Measurements from ENCODE around the gene SLC15A4. TPM values are rescaled to one million over a fixed set of nuclear protein-coding genes. Genes with fewer than 3 reads are reported as not detected.

Gene SLC15A4
- total and polyA plus RNA-seq, 2 of the 13 experiments (the other 11 are each of a cell fraction or from before 2014, with no cell fraction given): 17.3 to 22.7 TPM

GRCh38 chr12:128795530-128796361 is 28.0 kb downstream of the SLC15A4 start (continued):
- TF ChIP-seq ZFP36L2 (CRISPR knock-in tag; IDR thresholded peaks at IDR 0.05): no peak
- no peak for TF ChIP-seq REXO4 (CRISPR knock-in tag; IDR thresholded peaks at IDR 0.05; ENCODE audit: borderline replicate concordance)
- no peak for TF ChIP-seq ZNF513 (CRISPR knock-in tag; conservative IDR thresholded peaks at IDR 0.05)
- TF ChIP-seq SMAD9 (CRISPR knock-in tag; IDR thresholded peaks at IDR 0.05): no peak
- TF ChIP-seq ZNF276 (CRISPR knock-in tag; IDR thresholded peaks at IDR 0.05; ENCODE audit: low read depth): no peak

- Histone ChIP-seq H3K79me2 (ENCODE audit: insufficient read depth, low read length) (no peaks in the 10 kb centered on the region), H3K4me1 (ENCODE audit: insufficient read depth, low read length) (no peaks in the 10 kb centered on the region), H3K9me3 (ENCODE audit: low read length) (no peaks in the 10 kb centered on the region), H3K27me3 (ENCODE audit: control insufficient read depth in 1 of 2, insufficient read depth in 2 of 2, low read length in 2 of 2) (no peaks in the 10 kb centered on the region), H2AFZ (ENCODE audit: low read length) (no peak overlapping the region), H3K27ac (ENCODE audit: extremely low read length, insufficient read depth, low read length) (no peak overlapping the region), H3K9ac (ENCODE audit: insufficient read depth, low read depth, low read length) (no peak overlapping the region), H3K4me3 (replicated peaks in 1 of 3; ENCODE audit: insufficient read depth in 1 of 3, low read depth in 2 of 3, low read length in 3 of 3) (no peak overlapping the region), H3K36me3 (replicated peaks in 1 of 2; ENCODE audit: control insufficient read depth in 1 of 2, insufficient read depth in 2 of 2, low read length in 2 of 2) (peaks cover 36 to 61% of the 10 kb centered on the region in 2 experiments), H3K4me2 (ENCODE audit: low read depth, low read length) (no peak overlapping the region), H4K20me1 (ENCODE audit: insufficient read depth, low read length) (0 out of 2 replicates have a peak, but pooled peaks cover 3% of the 10 kb centered on the region)
- in situ Hi-C loops (cut with HindIII; ENCODE audit: extremely low pct_ligation_motif_present, low pct_unique_long_range_greater_than_20kb) (no loop called here), intact Hi-C loops (cut with micrococcal nuclease; ENCODE audit: unreplicated experiment) (no loop called here)
- DNase-seq (ENCODE audit: low spot score) (no peak), FAIRE-seq (no peak), ATAC-seq (no peak)
- CTCF ChIA-PET (ENCODE audit: low intra/inter-chr PET ratio, low total read pairs): no interaction called here
- no TSS peak for BruUV-seq (replicated peaks)
- POLR2A ChIA-PET: no interaction called here
- no peak for TF ChIP-seq JARID2 (CRISPR knock-in tag; IDR thresholded peaks at IDR 0.05; ENCODE audit: insufficient replicate concordance)
- peak; percentile 42 for TF ChIP-seq ZNF629 (CRISPR knock-in tag; conservative IDR thresholded peaks at IDR 0.05)
- no peak for TF ChIP-seq DPF2 (CRISPR knock-in tag; IDR thresholded peaks at IDR 0.05; ENCODE audit: borderline replicate concordance, low read depth)
- 81% methylated on average over 19 of the region's 20 CpGs for WGBS (ENCODE audit: low lambda C conversion rate)
Measured at GRCh38 chr12:128794661-128795529, 28.9 kb downstream of the SLC15A4 start.
